HuH-7.5 (cell line): ENCODE results near the gene SIAH3.
"Not testable (repeated sequence)": the region's sequence is repeated elsewhere in the genome, so short reads cannot be mapped to it uniquely, and the experiment has no call there.

Experiments
- DNase-seq: peaks from one replicate; pipeline ENCODE4 v3.0.0; 2011; ENCODE audit warnings: low spot score

SIAH3 gene

DNA sequence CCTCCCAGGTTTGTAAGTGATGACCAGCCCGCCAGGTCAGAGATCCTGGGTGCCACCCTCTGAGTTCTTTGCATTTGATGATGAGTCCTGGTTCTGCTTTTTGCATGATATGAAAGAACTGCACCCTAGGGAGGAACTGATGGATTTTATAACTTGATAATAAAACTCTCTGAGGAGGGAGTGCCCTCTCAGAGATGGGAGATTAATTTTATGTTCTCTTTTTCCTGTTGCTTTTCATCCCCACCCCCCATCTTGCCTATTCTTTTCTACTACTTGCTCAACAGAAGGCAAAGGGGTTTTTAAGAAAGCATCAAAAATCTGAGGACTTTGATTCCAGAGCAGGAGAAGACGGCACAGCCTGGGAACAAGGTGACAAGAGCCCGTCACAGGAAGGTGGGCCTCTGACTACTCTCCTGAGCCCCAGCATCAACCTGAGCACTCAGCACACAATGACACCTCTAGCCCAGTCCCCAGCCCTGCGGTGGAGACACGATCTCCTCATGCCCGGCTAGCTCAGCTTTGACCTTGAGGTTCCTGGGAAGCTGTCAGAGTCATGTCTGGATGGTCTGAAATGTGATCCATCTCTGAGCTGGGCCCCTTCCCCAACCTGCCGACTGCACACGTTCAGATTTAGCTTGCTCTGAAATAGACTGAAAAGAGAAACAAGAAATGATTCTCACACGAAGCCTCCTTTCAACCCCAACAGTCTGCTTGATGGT, 69.1 kb downstream of the SIAH3 start:
- no peak for DNase-seq

DNA sequence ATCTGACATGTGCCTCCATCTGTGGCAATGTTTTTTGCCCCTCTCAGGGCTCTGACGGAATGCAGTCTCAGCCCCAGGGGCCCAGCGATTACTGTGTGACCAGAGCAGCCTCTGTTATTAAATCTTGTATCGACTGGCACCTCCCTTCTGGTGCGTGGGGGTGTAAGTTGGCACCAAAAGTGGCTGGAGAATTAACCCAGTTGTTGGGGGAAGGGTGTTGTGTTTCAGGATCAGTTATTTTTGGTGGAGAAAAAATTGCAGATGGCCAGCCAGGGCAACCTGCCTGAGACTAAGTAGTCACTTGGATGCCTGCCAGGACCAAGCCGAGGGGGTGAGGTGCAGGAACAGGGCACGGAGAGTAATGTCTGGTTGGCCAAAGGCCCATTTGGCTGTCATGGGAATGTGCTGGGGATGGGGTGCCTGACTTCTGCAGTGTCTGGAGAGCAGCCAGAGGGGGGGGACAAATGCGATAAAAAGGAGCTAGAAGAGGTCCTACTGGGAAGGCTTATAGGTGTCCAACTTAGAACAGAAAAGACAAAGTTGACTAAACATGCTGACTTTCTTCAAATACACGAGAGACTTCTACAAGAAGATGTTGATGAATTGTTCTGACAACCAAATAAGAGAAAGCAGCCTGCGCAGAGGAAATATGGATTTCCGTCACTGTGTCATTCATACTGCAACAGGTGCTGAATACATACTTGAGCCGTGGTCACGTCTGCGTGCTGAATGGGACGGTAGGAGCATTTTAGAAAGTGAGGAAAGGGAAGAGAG, 69.8 kb downstream of the SIAH3 start:
- DNase-seq: no peak

DNA sequence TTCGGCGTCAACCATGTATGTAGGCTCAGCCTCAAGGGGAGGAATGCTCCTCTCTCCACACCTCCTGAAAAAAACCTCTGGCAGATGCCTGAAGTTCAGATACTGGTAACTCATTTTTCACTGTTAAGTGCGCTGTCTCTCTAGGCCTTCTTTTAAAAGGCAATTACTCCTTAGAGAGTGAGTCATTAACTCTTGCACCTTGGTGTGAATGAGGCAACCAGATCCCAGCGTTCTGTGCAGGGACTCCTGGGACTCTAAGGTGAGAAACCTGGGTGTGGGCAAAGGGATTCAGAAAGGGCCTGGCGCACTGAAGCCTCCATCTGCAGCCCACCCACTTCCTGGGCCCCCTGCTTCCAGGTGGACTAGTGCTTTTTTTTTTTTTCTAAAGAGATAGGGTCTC, 71.7 kb downstream of the SIAH3 start:
- DNase-seq: no peak

DNA sequence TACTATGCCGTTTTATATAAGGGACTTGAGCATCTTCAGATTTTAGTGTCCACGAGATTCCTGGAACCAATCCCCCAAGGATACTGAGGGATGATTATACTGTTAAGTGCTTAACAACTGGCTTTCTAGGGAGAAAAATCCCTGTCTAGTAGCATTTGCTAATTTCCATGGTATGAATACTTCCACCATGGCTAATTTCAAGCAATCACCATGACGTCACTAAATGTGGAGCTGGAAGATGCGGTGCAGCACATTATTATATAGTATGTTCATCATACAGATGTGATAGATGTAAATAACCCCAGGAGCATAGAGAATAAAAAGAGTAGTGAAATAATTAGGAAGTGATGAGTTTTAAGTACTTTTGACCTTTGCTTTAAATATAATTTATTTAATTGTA, 72.7 kb downstream of the SIAH3 start:
- DNase-seq: no peak

DNA sequence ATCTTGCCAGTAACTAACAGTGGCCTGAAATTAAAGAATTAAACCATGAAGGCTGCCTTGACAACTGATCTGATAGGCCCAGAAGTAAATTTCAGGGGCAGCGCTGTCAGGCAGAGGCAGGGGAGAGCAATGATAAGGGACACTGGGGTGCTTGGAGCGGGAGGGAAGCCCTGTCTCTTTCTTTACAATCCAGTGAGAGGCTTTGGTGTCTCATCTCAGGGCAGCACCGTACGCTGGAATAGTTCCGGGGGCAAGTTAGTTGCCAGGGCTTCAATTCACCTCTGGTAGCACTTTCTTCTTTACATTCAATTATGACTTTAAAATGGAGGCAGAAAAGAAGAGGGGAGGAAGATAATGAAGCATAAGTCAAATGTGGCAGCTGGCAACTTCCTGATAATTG, 74.8 kb downstream of the SIAH3 start:
- DNase-seq: no peak

DNA sequence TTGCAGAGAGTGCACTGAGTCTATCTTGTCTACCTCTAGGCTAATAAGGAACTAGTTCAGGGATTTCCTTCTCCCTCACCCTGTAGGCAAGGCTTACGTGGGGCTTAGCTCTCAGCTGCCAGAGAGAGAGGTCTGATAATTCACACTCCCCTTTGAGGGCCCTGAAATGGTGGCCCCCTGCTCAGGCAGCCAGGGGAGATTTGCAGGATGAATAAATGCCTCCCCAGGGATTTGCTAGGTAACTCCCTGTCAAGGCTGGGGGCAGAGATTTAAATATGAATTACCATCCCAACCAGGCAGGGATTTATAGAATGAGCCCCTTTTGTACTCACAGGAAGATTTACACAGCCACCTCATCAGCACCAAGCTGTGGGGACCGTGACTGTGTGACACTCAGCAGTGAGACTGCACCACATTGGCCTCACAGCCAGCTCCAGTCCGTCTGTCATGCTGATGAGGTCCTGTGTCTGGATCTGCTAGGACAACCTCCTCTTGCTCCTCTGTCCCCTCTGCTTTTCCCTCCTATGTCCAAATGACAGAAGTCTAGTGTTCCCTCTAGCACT, 76.1 kb downstream of the SIAH3 start:
- DNase-seq: no peak

DNA sequence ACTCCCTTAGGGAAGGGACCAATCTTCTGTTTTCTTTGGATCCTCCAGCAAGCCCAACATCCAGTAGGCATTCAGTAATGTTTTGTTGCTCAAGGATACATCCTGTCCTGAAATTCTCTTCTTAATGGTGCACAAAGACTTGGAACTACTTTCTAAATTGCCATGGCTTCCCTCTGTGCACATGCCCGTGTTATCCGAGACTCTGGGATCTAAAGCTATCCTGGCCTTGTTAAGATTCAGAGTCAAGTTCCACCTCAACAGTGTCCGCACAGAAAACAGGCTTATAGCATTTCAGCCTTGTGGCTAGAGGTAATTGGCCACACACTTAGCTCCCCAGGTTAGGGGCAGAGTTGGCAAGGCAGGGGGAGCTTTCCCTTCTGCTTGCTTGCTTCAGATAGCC, 77.6 kb downstream of the SIAH3 start:
- DNase-seq: no peak

DNA sequence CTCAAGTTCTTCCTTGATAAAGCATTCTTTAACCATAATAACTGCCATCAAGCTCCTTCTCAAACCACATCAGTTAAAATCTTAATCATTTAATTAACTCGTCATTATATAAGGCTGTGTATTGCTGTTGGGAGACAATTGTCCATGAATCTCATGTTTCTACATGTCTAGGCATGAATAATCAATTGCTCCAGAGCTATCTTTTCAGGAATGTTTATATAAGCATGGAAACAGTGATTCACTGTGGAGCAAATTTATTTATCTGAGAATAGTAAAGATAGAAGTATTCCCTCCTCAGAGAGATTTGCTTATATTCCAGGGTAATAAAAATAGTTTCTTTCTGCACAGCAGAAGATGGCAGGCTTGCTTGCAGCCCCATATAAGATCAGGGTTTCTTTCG, 78.3 kb downstream of the SIAH3 start:
- DNase-seq: no peak

DNA sequence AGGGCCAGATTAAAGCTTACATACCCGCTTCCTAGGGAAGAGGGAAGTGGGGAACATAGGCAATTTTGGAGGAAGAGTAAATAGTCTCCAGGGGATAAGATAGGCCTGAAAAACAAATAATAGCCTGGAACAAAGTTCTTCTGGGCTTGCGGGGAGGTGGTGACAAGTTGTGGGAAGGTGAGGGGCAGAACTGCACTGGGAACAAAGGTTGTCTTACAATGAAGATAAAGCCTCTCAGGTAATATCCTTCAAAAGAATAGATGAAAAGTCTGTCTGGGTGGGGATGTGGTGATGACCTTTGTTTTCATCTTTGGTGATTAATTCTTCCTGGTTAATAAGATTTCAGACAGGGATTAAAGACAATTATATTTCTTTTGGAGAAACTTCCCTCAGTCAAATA, 80.7 kb downstream of the SIAH3 start:
- no peak for DNase-seq

DNA sequence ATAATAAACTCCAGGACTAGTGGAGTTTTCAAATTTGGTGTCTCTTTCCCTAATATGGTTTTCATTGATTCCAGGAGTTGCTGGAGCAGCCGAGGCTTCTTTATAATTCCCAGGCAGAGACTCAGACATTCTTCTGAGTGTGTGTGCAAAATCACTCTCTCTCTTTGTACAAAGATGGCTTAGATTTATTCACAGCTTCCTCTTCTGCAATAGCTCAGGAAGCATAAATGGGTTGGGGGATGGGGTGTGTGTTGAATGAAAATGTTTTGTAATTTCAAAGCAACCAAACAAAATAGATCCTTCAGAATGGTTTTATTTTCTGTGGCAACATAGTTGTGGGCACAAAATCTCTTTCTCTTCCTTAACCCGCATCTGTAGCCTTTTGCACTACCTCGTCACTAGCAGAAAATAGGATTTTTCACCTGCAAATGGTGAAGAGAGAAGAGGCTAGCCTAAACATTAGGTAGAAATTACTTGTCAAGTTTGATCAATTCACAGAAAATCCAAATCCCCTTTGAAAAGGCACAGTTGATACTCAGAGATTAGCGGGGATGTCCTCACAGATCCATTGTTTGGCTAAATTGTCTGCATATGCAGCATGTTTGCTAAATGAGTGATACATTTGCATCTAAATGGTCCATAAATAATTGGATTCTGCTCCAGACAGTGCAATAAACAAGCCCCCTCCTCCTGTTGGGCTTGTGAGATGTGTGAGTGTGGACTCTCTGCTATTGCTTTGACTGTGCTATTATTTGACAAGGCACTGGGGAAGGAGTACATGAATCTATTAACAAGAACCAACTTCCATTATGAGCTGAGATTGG, 82.7 kb downstream of the SIAH3 start:
- DNase-seq: no peak

DNA sequence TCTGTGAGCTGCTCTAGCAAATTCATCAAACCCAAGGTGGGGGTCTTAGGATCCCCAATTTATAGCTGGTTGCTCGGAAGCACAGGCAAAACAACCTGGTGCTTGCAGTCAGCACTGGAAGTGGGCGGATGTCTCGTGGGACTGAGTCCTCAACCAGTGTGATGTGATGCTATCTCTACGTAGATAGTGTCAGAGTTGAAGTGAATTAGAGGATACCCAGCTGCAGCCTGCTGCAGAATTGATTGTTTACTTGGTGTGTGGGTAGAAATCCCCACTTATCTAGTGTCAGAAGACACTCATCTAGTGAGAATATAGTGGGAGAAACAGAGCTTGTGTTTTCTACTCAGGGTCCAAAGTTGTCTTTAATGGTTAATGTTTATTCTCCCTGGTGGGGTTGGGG, 86.1 kb downstream of the SIAH3 start:
- no peak for DNase-seq

DNA sequence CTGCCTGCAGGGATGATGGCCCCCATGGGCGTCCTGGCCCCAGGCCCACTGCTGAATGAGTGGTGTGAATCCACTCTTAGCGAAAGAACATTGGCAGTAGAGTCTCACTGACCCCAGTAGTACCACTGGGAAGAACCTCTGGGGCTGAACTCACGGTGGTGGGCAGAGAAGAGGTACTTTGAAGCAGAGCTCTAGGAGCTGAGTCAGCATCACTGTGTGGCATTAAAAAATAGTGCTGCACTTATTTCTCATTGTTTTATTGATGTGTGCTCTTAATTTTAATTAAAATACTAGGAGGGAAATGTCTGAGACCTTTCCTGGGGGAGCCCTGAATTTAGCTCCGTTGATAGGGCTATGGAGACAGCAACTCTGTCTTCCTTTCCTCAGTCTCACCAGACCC, 88.1 kb downstream of the SIAH3 start:
- DNase-seq: no peak

DNA sequence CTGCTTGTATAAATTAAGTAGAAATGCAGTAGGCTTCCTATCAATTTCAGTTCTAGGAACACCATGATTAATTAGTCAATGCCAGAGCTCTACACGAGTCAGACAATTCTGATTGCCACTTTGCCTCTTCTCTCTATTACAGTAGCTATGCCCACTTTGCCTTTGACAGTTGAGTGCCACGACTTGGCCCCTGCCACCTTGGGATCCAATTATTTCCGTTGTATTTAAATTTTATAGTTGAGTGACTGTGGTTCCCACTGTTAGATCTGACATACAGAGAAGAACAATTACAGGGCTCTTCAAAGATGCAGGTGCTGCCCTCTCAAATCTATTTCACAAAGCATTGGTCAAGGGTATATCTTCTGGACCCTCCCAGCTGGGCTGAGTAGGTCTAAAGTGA, 94.0 kb downstream of the SIAH3 start:
- not testable (repeated sequence) for DNase-seq

DNA sequence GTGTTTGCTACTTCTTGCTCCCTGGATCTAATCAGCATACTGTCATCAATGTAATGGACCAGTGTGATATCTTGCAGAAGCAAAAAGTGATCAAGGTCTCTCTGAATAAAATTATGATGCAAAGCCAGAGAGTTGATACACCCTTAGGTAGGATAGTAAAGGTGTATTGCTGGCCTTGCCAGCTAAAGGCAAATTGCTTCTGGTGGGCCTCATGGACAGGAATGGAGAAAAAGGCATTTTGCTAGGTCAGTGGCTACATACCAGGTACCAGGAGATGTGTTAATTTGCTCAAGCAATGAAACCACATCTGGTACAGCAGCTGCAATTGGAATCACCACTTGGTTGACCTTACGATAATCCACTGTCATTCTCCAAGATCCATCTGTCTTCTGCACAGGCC, 95.1 kb downstream of the SIAH3 start:
- not testable (repeated sequence) for DNase-seq

DNA sequence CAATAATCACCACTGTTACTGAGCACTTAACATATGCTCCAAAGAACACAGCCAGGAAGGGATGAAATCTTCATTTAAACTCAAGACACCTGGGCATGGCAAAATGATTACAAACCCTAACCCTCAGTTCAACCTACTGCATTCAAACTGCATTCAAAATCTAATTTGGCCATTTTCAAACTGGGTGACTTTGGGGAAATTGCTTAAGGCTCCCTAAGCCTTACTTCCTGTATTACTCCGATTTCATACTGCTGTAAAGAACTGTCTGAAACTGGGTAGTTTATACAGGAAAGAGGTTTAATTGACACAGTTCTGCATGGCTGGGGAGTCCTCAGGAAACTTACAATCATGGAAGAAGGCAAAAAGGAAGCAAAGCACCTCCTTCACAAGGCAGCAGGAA, 99.0 kb downstream of the SIAH3 start:
- DNase-seq: no peak

DNA sequence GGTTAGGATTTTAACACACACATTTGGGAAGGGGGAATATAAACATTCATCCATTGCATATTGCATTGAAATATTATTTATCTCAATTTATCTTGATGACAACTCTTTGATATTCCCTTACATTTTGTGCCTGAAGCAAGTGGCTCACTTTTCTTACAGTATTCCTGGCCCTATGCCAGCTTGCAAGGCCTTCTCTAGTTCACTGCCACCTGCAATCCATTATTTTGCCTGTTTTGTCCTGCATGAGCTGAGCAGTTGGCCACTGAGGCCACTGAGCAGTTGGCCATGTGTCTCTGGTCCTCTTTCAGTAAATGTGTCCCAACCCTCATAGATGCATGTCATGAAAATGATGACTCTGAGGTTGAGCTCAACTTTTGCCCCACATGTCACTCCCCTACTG, 99.7 kb downstream of the SIAH3 start:
- DNase-seq: no peak

DNA sequence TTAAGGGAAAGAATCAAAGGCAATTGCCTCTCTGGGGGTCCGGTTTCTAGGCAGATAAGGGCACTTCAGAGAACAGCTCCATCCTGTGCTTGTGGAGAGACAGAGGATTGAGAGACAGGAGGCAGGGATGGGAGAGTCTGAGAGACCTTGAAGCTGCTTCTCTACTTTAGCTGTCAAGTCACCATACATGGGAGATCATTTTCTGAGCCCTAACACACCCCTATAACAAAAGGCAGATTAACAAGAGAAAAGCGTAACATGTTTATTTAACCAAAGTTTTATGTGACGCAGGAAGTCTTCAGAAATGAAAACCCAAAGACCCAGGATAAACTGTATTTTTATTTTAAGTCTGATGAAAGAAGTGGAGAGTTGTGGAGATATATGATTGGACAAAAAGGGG, 101.0 kb downstream of the SIAH3 start:
- no peak for DNase-seq

DNA sequence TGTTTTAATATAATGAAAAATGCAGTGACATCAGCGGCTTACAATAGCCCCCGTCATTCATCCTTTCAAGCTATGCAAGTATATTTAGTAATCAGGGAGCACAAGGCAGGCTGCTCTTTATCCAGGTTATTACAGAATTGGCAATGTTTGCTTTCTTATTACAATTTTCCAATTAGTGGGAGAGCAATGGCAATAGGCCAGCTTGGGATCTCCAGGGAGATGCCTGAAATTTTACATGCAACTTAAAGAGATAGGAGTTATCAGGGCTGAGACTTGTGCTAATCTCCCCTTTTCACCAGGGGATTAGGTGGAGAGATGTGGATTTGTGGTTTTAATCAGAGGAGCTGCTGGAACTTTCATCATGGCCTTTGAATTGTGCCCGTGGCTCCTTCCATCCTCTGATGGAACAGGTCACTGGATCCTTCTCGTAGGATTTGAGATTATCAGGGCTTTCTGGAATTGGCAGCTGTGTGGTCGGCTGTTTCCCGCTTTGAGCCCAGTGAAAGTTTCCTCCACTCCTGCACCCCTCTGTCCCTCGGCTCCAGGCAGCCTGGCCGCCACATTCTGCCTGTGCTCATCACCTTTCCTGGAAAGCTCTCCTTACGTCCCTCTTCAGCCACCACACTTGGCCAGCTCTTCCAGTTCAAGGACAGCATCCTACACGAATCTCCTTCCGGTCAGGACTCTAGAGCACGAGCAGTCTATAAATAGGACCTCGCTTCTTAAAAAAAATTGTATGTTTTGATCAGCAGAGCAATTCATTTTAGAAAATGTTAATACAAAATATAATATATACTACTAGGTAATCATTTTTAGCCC, 102.4 kb downstream of the SIAH3 start:
- no peak for DNase-seq

DNA sequence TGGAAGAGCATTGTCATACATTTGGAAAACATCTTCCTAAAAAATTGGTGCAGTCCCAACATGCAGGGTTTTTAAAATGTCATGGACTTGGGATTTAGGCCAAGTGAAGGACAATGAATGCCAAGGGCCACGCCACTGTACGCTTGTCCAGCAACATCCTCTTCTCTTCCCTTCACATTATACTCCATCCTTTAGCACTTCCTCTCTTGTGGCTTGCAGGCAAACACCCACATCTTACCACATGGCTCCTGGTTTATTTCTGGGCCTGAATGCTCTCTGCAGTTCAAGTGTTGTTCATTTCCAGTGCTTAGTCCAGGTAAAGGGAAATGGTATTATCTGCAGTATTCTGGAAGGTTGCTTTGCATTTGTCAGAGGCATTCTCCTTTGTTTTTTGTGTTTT, 104.5 kb downstream of the SIAH3 start:
- no peak for DNase-seq

DNA sequence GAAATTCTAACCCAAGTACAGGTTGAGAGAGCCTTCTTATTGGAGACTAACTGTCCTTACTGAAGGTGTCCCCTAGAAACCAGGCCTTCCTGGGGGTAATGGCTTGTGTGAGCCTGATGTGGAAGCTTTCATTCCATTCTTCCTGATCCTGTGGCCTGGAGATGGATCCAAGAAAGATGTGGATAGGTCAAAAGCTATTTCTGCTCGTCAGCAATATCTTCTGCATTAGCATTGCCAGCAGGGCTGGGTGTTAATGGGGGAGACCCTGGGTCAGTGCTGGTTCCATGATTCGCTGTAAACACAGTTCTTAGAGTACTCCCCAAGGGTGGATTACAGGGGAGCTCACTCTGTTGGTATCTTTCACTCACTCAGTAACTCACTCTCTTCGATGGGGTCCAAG, 106.6 kb downstream of the SIAH3 start:
- DNase-seq: no peak

DNA sequence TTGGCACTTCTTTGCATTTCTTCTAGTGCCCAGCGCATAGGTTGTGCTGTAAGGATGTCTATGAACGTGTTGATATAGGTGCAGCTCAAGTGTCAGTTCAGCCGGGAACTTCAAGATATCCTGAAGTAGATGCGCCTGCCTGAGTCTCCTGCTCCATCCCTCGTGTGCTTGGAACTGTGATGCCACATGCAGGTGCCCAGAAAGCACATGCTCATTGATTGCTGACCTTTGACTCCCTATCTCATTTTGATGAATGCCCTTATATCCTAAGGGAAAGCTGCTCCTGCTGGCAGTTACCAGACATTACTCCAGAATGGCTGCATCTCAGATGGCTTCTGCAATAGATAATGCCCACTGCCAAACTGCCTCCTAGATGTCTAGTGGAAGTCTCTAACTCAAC, 108.6 kb downstream of the SIAH3 start:
- no peak for DNase-seq

DNA sequence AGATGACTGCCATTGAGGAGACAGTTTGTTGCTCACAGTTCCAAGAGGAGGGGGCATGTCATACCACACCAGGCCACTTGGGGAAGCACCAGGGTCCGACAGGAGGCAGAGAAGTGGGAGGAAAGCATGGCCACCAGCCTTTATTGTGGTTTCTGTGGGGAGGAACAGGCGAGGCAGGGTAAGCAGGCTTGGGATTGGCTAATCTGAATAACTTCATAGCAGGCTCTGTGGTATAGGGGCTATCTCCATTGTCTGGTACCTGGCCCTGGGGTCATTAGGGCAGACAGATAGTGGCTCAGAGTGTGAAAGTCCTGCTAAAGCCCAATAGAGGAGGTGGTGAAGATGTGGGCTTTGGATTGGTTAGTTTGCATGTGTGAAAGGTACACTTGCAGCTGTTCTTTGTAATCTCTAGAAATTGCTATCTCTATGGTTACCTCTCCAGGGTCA, 114.0 kb downstream of the SIAH3 start:
- no peak for DNase-seq
